ENCODE data around the gene OCSTAMP.

The OCSTAMP gene

GRCh38 chr20:46583411-46584214, 33.2 kb upstream of the OCSTAMP start:
- Histone ChIP-seq H3K27me3 (ENCODE audit: control insufficient read depth, insufficient read depth, low read length) (no peaks in the 10 kb centered on the region), H3K27ac (ENCODE audit: low read depth, low read length) (peak overlapping the region; percentile 81), H3K9ac (ENCODE audit: low read depth, low read length) (peak overlapping the region; percentile 31; the same call in 1 of the 2 replicates), H3K4me1 (ENCODE audit: control insufficient read depth, insufficient read depth, low read length) (peaks cover 25% of the 10 kb centered on the region), H3K4me3 (ENCODE audit: low read depth, low read length) (peak overlapping the region; percentile 28), H3K36me3 (ENCODE audit: control insufficient read depth, insufficient read depth, low read length) (no peaks in the 10 kb centered on the region), H3K9me3 (ENCODE audit: control insufficient read depth, insufficient read depth, low read length) (peaks cover 10% of the 10 kb centered on the region; the same call in 1 of the 2 replicates)

- Histone ChIP-seq H3K27me3 (ENCODE audit: control insufficient read depth, insufficient read depth, low read length) (no peaks in the 10 kb centered on the region), H3K36me3 (ENCODE audit: control insufficient read depth, insufficient read depth, low read length) (no peaks in the 10 kb centered on the region), H3K4me1 (ENCODE audit: control insufficient read depth, insufficient read depth, low read length) (peaks cover 25% of the 10 kb centered on the region), H3K9me3 (ENCODE audit: control insufficient read depth, insufficient read depth, low read length) (peaks cover 10% of the 10 kb centered on the region; the same call in 1 of the 2 replicates), H3K4me3 (ENCODE audit: low read depth, low read length) (no peak overlapping the region), H3K27ac (ENCODE audit: low read depth, low read length) (peak overlapping the region; percentile 81), H3K9ac (ENCODE audit: low read depth, low read length) (no peak overlapping the region)
Observed at GRCh38 chr20:46582648-46583047, 32.2 kb upstream of the OCSTAMP start.

GRCh38 chr20:46581391-46581790, 30.9 kb upstream of the OCSTAMP start:
- Histone ChIP-seq H3K4me3 (ENCODE audit: low read depth, low read length) (no peak overlapping the region), H3K4me1 (ENCODE audit: control insufficient read depth, insufficient read depth, low read length) (peaks cover 25% of the 10 kb centered on the region), H3K36me3 (ENCODE audit: control insufficient read depth, insufficient read depth, low read length) (no peaks in the 10 kb centered on the region), H3K27ac (ENCODE audit: low read depth, low read length) (no peak overlapping the region), H3K27me3 (ENCODE audit: control insufficient read depth, insufficient read depth, low read length) (no peaks in the 10 kb centered on the region), H3K9ac (ENCODE audit: low read depth, low read length) (no peak overlapping the region), H3K9me3 (ENCODE audit: control insufficient read depth, insufficient read depth, low read length) (peaks cover 10% of the 10 kb centered on the region; the same call in 1 of the 2 replicates)

GRCh38 chr20:46580613-46581205, 30.3 kb upstream of the OCSTAMP start:
- H3K9me3 ChIP-seq (ENCODE audit: control insufficient read depth, insufficient read depth, low read length), result peaks cover 10% of the 10 kb centered on the region; the same call in 1 of the 2 replicates
- H3K9ac ChIP-seq (ENCODE audit: low read depth, low read length), result no peak overlapping the region
- H3K27me3 ChIP-seq (ENCODE audit: control insufficient read depth, insufficient read depth, low read length), result no peaks in the 10 kb centered on the region
- no peak overlapping the region for H3K4me3 ChIP-seq (ENCODE audit: low read depth, low read length)
- peaks cover 25% of the 10 kb centered on the region for H3K4me1 ChIP-seq (ENCODE audit: control insufficient read depth, insufficient read depth, low read length)
- no peak overlapping the region for H3K27ac ChIP-seq (ENCODE audit: low read depth, low read length)
- no peaks in the 10 kb centered on the region for H3K36me3 ChIP-seq (ENCODE audit: control insufficient read depth, insufficient read depth, low read length)

- no peaks in the 10 kb centered on the region for H3K36me3 ChIP-seq (ENCODE audit: control insufficient read depth, insufficient read depth, low read length)
- H3K4me3 ChIP-seq (ENCODE audit: low read depth, low read length), result no peak overlapping the region
- no peak overlapping the region for H3K27ac ChIP-seq (ENCODE audit: low read depth, low read length)
- no peaks in the 10 kb centered on the region for H3K27me3 ChIP-seq (ENCODE audit: control insufficient read depth, insufficient read depth, low read length)
- H3K9ac ChIP-seq (ENCODE audit: low read depth, low read length), result no peak overlapping the region
- H3K4me1 ChIP-seq (ENCODE audit: control insufficient read depth, insufficient read depth, low read length), result peaks cover 10% of the 10 kb centered on the region
- H3K9me3 ChIP-seq (ENCODE audit: control insufficient read depth, insufficient read depth, low read length), result peaks cover 10% of the 10 kb centered on the region; the same call in 1 of the 2 replicates
Observed at GRCh38 chr20:46578745-46579144, 28.3 kb upstream of the OCSTAMP start.

GRCh38 chr20:46576774-46577395, 26.4 kb upstream of the OCSTAMP start:
- H3K4me1 ChIP-seq (ENCODE audit: control insufficient read depth, insufficient read depth, low read length), result no peaks in the 10 kb centered on the region
- no peak overlapping the region for H3K9ac ChIP-seq (ENCODE audit: low read depth, low read length)
- H3K27me3 ChIP-seq (ENCODE audit: control insufficient read depth, insufficient read depth, low read length), result no peaks in the 10 kb centered on the region
- H3K36me3 ChIP-seq (ENCODE audit: control insufficient read depth, insufficient read depth, low read length), result 0 out of 2 replicates have a peak, but pooled peaks cover 4% of the 10 kb centered on the region
- H3K27ac ChIP-seq (ENCODE audit: low read depth, low read length), result no peak overlapping the region
- H3K4me3 ChIP-seq (ENCODE audit: low read depth, low read length), result no peak overlapping the region
- peaks cover 10% of the 10 kb centered on the region; the same call in 1 of the 2 replicates for H3K9me3 ChIP-seq (ENCODE audit: control insufficient read depth, insufficient read depth, low read length)

GRCh38 chr20:46575937-46576461, 25.5 kb upstream of the OCSTAMP start:
- no peaks in the 10 kb centered on the region for H3K27me3 ChIP-seq (ENCODE audit: control insufficient read depth, insufficient read depth, low read length)
- no peak overlapping the region for H3K27ac ChIP-seq (ENCODE audit: low read depth, low read length)
- no peak overlapping the region for H3K4me3 ChIP-seq (ENCODE audit: low read depth, low read length)
- no peak overlapping the region for H3K9ac ChIP-seq (ENCODE audit: low read depth, low read length)
- peaks cover 6% of the 10 kb centered on the region; the same call in 1 of the 2 replicates for H3K9me3 ChIP-seq (ENCODE audit: control insufficient read depth, insufficient read depth, low read length)
- no peaks in the 10 kb centered on the region for H3K4me1 ChIP-seq (ENCODE audit: control insufficient read depth, insufficient read depth, low read length)
- 0 out of 2 replicates have a peak, but pooled peaks cover 4% of the 10 kb centered on the region for H3K36me3 ChIP-seq (ENCODE audit: control insufficient read depth, insufficient read depth, low read length)

- Histone ChIP-seq H3K4me3 (ENCODE audit: low read depth, low read length) (no peak overlapping the region), H3K27me3 (ENCODE audit: control insufficient read depth, insufficient read depth, low read length) (no peaks in the 10 kb centered on the region), H3K4me1 (ENCODE audit: control insufficient read depth, insufficient read depth, low read length) (no peaks in the 10 kb centered on the region), H3K9ac (ENCODE audit: low read depth, low read length) (no peak overlapping the region), H3K27ac (ENCODE audit: low read depth, low read length) (no peak overlapping the region), H3K36me3 (ENCODE audit: control insufficient read depth, insufficient read depth, low read length) (0 out of 2 replicates have a peak, but pooled peaks cover 4% of the 10 kb centered on the region), H3K9me3 (ENCODE audit: control insufficient read depth, insufficient read depth, low read length) (no peaks in the 10 kb centered on the region)
Observed at GRCh38 chr20:46575394-46575793, 24.9 kb upstream of the OCSTAMP start.

- no peaks in the 10 kb centered on the region for H3K4me1 ChIP-seq (ENCODE audit: control insufficient read depth, insufficient read depth, low read length)
- no peaks in the 10 kb centered on the region for H3K9me3 ChIP-seq (ENCODE audit: control insufficient read depth, insufficient read depth, low read length)
- H3K27ac ChIP-seq (ENCODE audit: low read depth, low read length), result no peak overlapping the region
- H3K27me3 ChIP-seq (ENCODE audit: control insufficient read depth, insufficient read depth, low read length), result no peaks in the 10 kb centered on the region
- no peak overlapping the region for H3K4me3 ChIP-seq (ENCODE audit: low read depth, low read length)
- H3K36me3 ChIP-seq (ENCODE audit: control insufficient read depth, insufficient read depth, low read length), result 0 out of 2 replicates have a peak, but pooled peaks cover 4% of the 10 kb centered on the region
- H3K9ac ChIP-seq (ENCODE audit: low read depth, low read length), result no peak overlapping the region
Observed at GRCh38 chr20:46573788-46574584, 23.5 kb upstream of the OCSTAMP start.

- Histone ChIP-seq H3K4me3 (ENCODE audit: low read depth, low read length) (no peak overlapping the region), H3K9me3 (ENCODE audit: control insufficient read depth, insufficient read depth, low read length) (no peaks in the 10 kb centered on the region), H3K4me1 (ENCODE audit: control insufficient read depth, insufficient read depth, low read length) (no peaks in the 10 kb centered on the region), H3K9ac (ENCODE audit: low read depth, low read length) (no peak overlapping the region), H3K36me3 (ENCODE audit: control insufficient read depth, insufficient read depth, low read length) (0 out of 2 replicates have a peak, but pooled peaks cover 4% of the 10 kb centered on the region), H3K27me3 (ENCODE audit: control insufficient read depth, insufficient read depth, low read length) (no peaks in the 10 kb centered on the region), H3K27ac (ENCODE audit: low read depth, low read length) (no peak overlapping the region)
Observed at GRCh38 chr20:46573234-46573633, 22.8 kb upstream of the OCSTAMP start.

Measured in HUES48 (cell line).